ENCODE results near the gene PDLIM4. TPM values are rescaled to one million over a fixed set of nuclear protein-coding genes. Genes with fewer than 3 reads are reported as not detected.

PDLIM4 gene
- total and polyA plus RNA-seq, 2 experiments from 2014 or later, result 25.2 to 31.8 TPM

DNA sequence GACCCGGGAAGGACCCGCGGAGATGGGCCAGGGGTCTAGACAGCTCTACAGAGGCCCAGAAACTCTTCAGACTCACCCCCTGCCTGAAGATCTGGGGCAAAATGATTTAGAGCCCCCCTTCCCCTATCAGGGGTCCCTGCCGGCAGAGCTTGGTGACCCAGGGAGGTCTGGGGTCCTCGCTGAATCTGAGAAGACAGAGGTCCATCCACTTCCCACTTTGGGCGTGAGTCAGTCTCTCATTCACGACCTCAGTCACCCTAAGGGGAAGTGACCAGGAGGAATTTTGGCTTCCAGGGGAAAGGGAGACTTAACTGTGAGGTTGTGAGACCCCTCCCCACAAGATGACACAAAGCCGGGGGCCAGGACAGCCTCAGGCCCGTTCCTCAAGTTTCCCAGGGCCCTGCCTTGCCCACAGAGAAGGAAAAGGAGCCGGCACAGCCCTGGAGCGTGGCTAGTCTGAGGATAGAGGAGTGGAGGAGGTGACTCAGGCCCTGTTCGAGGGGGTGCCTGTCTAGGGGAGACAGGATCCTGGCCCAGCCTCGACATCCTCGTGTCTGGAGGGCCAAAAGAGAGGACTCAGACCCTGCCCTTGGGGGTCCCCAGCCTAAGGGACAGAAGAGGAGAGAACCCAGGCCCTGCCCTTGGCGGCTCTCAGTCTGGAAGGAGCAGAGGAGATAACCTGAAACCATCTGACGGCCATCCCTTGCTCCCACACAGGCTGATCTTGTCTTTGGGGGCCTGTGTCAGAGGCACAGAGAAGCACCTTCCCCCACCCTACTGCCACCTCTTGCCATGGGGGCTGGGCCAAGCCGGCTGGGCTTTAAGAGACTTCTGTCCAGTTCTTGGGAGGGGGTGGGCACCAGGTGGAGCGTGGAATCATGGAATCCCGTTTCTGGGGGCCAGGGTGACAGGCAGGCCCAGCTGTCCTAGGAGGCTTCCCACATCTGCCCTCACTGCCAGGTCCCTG is 889 bp downstream of the PDLIM4 start:
- Histone ChIP-seq H2AFZ (peak overlapping the region; percentile 93), H3K27me3 (ENCODE audit: insufficient read depth) (peaks cover 11% of the 10 kb centered on the region), H3K36me3 (ENCODE audit: insufficient read depth) (no peaks in the 10 kb centered on the region), H3K4me2 (peak overlapping the region; percentile 87), H3K27ac (ENCODE audit: low read depth) (no peak overlapping the region), H3K4me1 (ENCODE audit: insufficient read depth) (peaks cover 17% of the 10 kb centered on the region), H3K4me3 (peak overlapping the region; percentile 70), H4K20me1 (replicated peaks; ENCODE audit: insufficient read depth) (no peaks in the 10 kb centered on the region), H3K79me2 (replicated peaks; ENCODE audit: insufficient read depth) (no peaks in the 10 kb centered on the region), H3F3A (replicated peaks; ENCODE audit: low read depth) (0 out of 2 replicates have a peak, but pooled peaks cover 3% of the 10 kb centered on the region), H3K9me2 (ENCODE audit: insufficient read depth) (no peaks in the 10 kb centered on the region)
- Mint-ChIP-seq H3K4me1 (peaks cover 23% of the 10 kb centered on the region), H3K27ac (no peak overlapping the region), H3K9me3 (no peaks in the 10 kb centered on the region), H3K27me3 (ENCODE audit: insufficient read depth, low read depth, poor library complexity) (peaks cover 27% of the 10 kb centered on the region), H3K4me3 (peak overlapping the region; percentile 64), H3K36me3 (ENCODE audit: low read depth) (no peaks in the 10 kb centered on the region; the same call in 2 of the 3 replicates)
- ATAC-seq (peak; percentile 15), DNase-seq (ENCODE audit: low spot score) (no peak)
- TF ChIP-seq, protein P1, sequence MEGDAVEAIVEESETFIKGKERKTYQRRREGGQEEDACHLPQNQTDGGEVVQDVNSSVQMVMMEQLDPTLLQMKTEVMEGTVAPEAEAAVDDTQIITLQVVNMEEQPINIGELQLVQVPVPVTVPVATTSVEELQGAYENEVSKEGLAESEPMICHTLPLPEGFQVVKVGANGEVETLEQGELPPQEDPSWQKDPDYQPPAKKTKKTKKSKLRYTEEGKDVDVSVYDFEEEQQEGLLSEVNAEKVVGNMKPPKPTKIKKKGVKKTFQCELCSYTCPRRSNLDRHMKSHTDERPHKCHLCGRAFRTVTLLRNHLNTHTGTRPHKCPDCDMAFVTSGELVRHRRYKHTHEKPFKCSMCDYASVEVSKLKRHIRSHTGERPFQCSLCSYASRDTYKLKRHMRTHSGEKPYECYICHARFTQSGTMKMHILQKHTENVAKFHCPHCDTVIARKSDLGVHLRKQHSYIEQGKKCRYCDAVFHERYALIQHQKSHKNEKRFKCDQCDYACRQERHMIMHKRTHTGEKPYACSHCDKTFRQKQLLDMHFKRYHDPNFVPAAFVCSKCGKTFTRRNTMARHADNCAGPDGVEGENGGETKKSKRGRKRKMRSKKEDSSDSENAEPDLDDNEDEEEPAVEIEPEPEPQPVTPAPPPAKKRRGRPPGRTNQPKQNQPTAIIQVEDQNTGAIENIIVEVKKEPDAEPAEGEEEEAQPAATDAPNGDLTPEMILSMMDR (conservative IDR thresholded peaks at IDR 0.05; ENCODE audit: low read depth in 2 of 2), result no peak
- TF ChIP-seq ZNF331 (CRISPR knock-in tag; IDR thresholded peaks at IDR 0.05; ENCODE audit: low read depth) (no peak), POLR2AphosphoS5 (IDR thresholded peaks at IDR 0.05; ENCODE audit: low read depth) (no peak), ETS1 (IDR thresholded peaks at IDR 0.05) (no peak), ZNF114 (CRISPR knock-in tag; IDR thresholded peaks at IDR 0.05) (no peak), EZH2 (IDR thresholded peaks at IDR 0.05; ENCODE audit: low read depth, unreplicated experiment) (no peak), STAT1 (IDR thresholded peaks at IDR 0.05; ENCODE audit: unreplicated experiment) (no peak), JUNB (IDR thresholded peaks at IDR 0.05; ENCODE audit: unreplicated experiment) (no peak), NANOG (IDR thresholded peaks at IDR 0.05; ENCODE audit: borderline replicate concordance) (no peak)

GRCh38 chr5:132259069-132259851 is 1.8 kb downstream of the PDLIM4 start:
- no peak overlapping the region for H3K27ac ChIP-seq (ENCODE audit: low read depth)
- no peak overlapping the region; the same call in 2 of the 3 replicates for H3K4me3 Mint-ChIP-seq
- TF ChIP-seq JUNB (IDR thresholded peaks at IDR 0.05; ENCODE audit: unreplicated experiment) (no peak), ZNF114 (CRISPR knock-in tag; IDR thresholded peaks at IDR 0.05) (no peak), ZNF462 (CRISPR knock-in tag; IDR thresholded peaks at IDR 0.05) (no peak)

More at GRCh38 chr5:132259069-132259851, 1.8 kb downstream of the PDLIM4 start:
- H3K4me1 ChIP-seq (ENCODE audit: insufficient read depth), result peaks cover 17% of the 10 kb centered on the region
- H3K27me3 Mint-ChIP-seq (ENCODE audit: insufficient read depth, low read depth, poor library complexity), result peaks cover 24% of the 10 kb centered on the region
- DNase-seq (ENCODE audit: low spot score), result no peak
- H3K4me2 ChIP-seq, result 0 out of 2 replicates have a peak overlapping the region, but pooled peaks have one; percentile 87
- H3K4me1 Mint-ChIP-seq, result peaks cover 23% of the 10 kb centered on the region
- no peak overlapping the region for H2AFZ ChIP-seq
- H3K9me2 ChIP-seq (ENCODE audit: insufficient read depth), result no peaks in the 10 kb centered on the region
- no peak overlapping the region for H3K4me3 ChIP-seq
- no peaks in the 10 kb centered on the region for H4K20me1 ChIP-seq (replicated peaks; ENCODE audit: insufficient read depth)
- H3K79me2 ChIP-seq (replicated peaks; ENCODE audit: insufficient read depth), result no peaks in the 10 kb centered on the region
- H3K36me3 Mint-ChIP-seq (ENCODE audit: low read depth), result no peaks in the 10 kb centered on the region; the same call in 2 of the 3 replicates
- H3K9me3 Mint-ChIP-seq, result no peaks in the 10 kb centered on the region
- H3K27me3 ChIP-seq (ENCODE audit: insufficient read depth), result peaks cover 11% of the 10 kb centered on the region
- H3K27ac Mint-ChIP-seq, result no peak overlapping the region
- no peaks in the 10 kb centered on the region for H3K36me3 ChIP-seq (ENCODE audit: insufficient read depth)
- no peak; the same call in 2 of the 3 replicates for ATAC-seq
- H3F3A ChIP-seq (replicated peaks; ENCODE audit: low read depth), result 0 out of 2 replicates have a peak, but pooled peaks cover 3% of the 10 kb centered on the region

Measured in GM23338 (cell line).